ENCODE measurements around the gene MLNR.

The MLNR gene

GRCh38 chr13:49220036-49220855 is at the start of gene MLNR:
Gene MLNR (plus strand): TSS chr13:49220338. CDS start chr13:49220338, 0 bp downstream.
- no peak for DNase-seq (ENCODE audit: low read depth)

DNA sequence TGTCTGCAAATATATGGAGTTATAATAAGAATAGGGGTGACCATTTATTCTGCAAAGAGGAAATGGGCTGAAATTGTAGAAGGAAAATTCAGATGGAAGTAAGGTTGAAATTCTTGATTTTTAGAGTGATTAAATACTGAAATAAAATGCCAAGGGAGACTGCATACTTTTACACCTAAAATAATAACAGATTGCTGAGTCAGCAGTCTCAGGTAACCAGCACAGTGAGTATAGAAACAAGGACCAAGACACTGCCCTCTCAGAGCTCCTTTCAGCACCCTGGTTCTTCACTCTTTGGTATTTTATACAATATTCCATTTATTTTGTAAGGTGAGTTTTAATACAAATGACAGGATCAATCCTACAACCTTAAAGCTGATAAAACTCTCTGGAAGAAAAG is 48.8 kb upstream of the MLNR start:
- DNase-seq (ENCODE audit: low read depth): no peak

DNA sequence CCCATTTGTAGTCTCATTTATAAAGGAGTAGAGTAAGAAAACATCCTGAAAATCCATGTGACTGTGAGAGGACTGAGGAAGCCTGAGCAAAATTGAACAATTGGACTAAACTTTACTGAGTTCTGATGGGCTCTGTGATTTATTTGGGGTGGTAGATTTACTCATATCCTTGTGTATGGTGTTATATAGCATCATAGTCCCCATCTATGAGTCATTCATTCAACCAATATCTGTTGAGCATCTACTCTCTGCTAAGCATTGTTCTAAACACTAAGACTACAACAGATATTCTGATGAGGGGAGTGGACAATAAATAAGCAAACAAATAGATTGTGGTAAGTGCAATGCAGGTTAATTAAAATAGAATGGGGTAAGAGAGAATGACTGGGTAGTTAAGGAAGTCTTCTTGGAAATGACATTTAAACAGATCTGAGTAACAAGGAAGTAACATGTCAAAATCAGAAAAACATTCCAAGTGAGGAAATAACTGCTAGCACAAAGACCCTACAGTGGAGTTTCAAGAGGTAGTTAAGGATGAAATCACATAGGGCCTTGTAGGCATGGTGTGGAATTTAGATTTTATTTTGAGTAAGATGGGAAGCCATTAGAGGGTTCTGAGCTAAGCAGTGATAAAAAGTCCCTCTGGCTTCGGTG is 36.3 kb upstream of the MLNR start:
- no peak for DNase-seq (ENCODE audit: low read depth)

DNA sequence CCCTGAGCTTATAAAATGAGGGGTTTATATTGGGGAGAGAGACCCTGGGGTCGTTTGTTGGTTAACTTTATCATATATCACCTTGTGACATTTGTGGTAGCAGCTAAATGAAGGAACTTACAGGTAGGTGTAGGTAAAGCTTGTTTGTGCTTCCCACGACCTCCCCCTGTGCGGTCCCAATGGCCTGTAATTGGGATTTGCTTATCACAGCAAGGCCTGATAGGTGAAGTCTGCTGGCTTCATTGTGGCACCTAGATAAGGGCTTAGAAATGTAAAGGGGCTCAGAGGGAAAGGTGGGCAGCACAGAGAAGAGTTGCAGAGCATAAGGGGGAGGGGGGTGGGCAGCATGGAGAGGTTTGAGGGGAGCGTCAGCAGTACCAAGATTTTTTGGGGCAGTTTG is 35.5 kb upstream of the MLNR start:
- no peak for DNase-seq (ENCODE audit: low read depth)

DNA sequence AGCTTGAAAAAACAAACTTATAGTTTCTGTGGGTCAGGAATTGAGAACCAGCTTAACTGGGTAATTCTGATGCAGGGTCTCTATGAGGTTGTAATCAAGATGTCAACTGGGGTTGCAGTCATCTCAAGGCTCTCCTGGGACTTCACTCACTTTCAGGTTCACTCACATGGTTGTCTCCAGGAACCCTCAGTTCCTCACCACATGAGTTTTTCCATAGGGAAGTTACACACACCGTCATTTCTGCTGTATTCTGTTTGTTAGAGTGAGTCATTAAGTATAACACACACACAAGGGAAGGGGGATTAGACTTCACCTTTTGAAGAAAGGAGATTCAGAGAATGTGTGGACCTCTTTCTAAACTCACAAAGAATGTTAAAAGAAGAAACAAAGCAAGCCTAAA is 34.9 kb upstream of the MLNR start:
- no peak for DNase-seq (ENCODE audit: low read depth)

GRCh38 chr13:49190901-49191300 is 29.2 kb upstream of the MLNR start:
- DNase-seq (ENCODE audit: low read depth): no peak

- DNase-seq (ENCODE audit: low read depth): no peak
Measured at GRCh38 chr13:49206641-49207040, 13.5 kb upstream of the MLNR start.

DNA sequence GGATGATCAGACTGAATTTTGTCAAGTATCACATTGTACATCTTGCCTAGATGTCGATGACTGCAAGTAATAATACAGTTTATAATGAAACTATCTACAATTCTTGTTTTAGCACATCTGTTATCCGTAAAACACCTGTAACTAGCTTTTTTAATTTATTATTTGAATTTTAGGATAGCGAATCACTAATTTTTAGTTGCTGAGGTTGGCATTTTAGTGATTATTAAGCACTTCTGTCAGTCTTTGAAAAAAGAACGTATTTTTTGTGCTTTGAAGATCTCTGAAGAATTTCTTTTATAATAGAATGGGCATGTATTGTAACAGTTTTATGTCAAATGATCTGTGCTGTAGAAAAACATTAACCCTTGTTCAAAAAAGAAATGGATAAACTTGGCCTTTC is 11.5 kb upstream of the MLNR start:
- DNase-seq (ENCODE audit: low read depth): no peak

DNA sequence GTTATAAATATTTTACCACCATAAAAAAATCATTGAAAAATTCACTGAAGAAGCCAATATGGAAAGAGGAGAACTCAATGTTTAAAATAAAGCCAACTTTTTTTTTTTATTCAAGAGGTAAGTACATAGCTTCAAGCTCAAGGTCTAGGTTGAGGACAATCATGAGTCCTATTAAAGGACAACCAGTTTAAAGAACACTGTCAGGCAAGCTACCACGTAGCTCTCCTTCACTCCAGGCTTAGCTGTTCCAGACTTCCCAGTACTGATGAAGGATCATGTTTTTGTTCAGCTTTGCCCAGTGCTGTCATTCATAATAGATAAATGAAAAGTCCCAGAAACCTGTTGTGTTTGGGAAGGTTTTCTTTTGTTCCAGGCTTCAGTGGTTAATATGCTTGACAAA is 10.0 kb upstream of the MLNR start:
- no peak for DNase-seq (ENCODE audit: low read depth)

GRCh38 chr13:49210669-49211068 is 9.5 kb upstream of the MLNR start:
- no peak for DNase-seq (ENCODE audit: low read depth)

GRCh38 chr13:49213539-49213938 is 6.6 kb upstream of the MLNR start:
- DNase-seq (ENCODE audit: low read depth): no peak

DNA sequence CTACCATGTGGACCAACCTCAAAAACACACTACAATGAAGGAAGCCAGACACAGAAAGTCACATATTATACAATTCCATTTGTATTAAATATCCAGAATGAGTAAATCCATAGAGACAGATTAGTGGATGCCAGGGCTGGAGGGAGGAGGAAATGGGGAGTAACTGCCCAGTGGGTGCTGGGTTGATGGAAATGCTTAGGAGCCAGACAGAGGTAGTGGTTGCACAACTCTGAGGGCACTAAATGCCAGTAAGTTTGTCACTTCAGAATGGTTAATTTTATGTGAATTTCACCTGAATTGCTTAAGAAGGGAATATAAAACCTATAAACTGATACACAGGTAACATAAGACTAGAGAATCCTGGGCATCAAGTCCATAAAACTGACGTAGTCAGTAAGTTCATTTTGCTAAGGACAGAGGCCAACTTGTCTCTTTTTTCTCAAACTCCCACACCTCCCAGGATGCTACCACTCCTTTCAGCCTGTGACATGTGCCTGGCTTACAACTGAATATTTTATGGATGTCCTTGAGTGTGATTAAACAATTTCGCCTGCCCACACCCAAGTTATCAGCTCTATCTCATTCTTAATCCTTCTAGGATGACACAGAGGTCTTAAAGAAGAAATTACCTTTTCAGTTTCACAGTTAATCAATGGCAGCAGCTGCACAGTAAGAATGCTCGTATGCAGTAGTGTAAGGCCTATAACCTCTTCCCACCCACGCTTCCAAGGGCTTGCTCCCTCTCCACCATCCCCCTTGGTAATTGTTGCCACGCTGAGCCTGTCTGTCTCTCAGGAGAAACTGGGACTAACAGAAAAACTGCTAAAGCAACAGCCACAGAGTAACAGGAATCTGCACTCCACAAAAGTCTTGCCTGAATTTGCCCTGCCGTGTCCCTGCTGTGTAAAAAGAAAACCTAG is 5.9 kb upstream of the MLNR start:
- DNase-seq (ENCODE audit: low read depth): no peak

- DNase-seq (ENCODE audit: low read depth): no peak
Measured at GRCh38 chr13:49214917-49215376, 5.2 kb upstream of the MLNR start.

DNA sequence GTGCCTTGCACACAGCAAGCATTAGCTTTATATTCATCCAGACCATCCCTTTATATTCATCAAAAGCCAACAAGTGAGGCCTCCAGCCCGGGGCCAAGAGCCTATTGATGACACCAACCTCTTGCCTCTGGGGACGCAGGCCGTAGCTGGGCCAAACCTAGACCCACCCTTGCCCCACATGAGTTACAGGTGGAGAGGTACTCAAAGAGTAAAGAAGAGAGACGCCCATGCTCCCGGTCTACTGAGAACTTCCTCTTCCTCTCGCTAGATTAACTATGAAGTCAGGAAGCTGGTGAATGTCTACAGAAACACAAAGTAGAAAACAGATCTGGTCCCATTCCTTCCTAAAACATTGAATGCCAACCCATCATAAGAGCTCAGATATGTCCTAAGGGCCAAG is 3.8 kb upstream of the MLNR start:
- no peak for DNase-seq (ENCODE audit: low read depth)

GRCh38 chr13:49217962-49218492 is 2.1 kb upstream of the MLNR start:
- DNase-seq (ENCODE audit: low read depth): no peak

DNA sequence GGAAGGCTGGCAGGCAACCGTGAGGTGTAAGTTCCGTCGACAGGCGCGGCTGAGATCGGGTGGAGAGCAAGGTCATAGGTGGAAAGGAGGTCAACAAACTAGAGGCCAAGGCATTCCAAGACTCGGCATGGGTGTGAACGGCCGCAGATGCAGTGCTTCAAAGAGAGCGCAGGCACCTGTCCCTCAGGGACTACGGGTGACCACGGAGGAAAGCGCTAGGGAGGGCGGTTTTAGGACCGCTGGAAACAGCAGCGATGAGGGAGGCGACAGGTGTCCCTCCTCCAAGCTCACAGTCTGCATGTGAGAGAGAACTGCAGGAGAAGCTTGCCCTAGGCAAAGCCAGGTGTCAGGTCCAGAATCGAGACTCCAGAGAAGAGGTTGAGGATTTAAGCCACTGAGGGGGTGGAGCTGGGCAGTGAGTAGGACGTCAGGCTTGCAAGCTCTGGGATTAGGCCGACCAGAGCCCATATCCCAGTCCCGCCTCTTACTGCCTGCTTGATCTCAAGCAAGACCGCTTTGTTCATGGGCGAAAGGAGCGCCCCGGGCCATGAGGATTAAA is 1.6 kb upstream of the MLNR start:
- no peak for DNase-seq (ENCODE audit: low read depth)

DNA sequence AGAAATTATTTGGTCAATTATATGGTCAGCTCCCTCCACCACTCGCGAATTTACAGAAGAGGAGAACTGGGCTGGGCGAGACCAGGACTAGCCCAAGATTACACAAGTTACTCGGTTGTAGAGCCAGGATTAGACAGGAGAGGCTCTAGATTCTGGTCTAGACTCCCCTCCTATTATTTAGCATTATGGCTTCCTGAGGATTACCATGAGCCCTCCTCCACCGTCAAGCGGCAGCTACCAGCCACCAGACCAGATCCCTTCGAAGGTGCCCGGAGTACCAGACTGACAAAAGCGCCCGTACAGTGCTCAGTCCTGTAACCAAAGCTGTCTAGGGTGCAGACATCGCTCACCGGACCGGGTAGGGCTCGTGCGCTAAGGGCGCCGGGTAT is 497 bp upstream of the MLNR start:
- DNase-seq (ENCODE audit: low read depth): no peak

DNA sequence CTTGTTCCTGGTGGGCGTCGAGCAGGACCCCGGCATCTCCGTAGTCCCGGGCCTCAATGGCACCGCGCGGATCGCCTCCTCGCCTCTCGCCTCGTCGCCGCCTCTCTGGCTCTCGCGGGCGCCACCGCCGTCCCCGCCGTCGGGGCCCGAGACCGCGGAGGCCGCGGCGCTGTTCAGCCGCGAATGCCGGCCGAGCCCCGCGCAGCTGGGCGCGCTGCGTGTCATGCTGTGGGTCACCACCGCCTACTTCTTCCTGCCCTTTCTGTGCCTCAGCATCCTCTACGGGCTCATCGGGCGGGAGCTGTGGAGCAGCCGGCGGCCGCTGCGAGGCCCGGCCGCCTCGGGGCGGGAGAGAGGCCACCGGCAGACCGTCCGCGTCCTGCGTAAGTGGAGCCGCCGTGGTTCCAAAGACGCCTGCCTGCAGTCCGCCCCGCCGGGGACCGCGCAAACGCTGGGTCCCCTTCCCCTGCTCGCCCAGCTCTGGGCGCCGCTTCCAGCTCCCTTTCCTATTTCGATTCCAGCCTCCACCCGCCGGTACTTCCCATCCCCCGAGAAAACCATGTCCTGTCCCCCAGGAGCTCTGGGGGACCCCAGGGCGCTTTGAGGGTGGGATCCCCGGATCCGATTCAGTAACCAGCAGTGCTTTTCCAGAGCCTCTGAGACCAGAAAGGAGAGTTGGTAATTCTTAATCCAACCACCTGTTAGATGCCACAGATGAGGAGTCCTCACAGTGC is 885 bp downstream of the MLNR start:
- DNase-seq (ENCODE audit: low read depth): no peak

GRCh38 chr13:49221590-49221965 is 1.4 kb downstream of the MLNR start:
- DNase-seq (ENCODE audit: low read depth): no peak

DNA sequence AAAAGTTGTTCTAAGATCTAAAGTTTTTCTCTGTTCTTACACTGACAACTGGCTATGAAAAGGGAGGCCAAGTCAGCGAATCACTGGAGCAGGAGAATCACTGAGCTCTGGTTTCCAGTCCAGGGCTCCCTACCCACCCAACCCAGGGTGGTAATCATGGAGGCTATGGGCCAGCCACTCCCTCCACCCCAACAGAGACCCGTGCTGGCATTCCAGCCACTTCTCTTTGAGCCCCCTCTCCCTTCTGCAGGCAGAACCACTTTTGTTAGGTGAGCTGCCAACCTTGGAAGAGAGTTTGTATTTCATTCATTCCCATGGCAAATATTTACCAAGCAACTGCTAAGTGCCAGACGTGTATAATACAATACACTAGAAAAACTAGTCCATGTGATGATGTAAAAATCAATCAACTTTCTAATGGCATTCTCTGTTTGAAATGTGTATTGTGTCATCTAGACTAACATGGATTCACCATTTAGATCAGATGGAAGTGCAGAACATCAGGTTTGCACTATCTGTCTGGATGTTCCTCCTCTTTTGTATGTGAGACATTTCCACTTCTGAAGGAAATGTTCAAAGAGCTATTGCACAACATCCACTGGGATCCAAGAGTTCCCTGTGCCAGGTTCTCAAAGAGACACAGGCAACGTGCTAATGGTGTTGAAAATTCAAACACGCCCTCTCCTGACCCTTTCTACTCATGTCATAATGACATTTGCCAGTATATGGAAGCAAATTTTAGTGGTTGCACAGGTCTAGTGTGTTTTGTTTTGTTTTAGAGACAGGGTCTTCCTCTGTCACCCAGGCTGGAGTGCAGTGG is 5.3 kb downstream of the MLNR start:
- no peak for DNase-seq (ENCODE audit: low read depth)
